Right lobe of liver (tissue), 4 donors: ENCODE results near the gene NCEH1.

Experiments used
- CTCF ChIP-seq, 4 donors: fragments of 200-600 bp in 3 of 4; fragments of 450-650 bp in 1 of 4; IDR thresholded peaks; one replicate each; pipeline versions ENCODE4 v1.5.1 to v1.8.0; 2016 to 2022; ENCODE audit warnings: antibody characterized with exemption in 4 of 4, mild to moderate bottlenecking in 2 of 4
- POLR2A ChIP-seq: fragments of 450-650 bp; IDR thresholded peaks from one replicate; pipeline ENCODE4 v1.6.1; 2017; ENCODE audit warnings: antibody characterized with exemption, mild to moderate bottlenecking
- donor health status: DM: no; HTN: no; CAD: no.
- donor health status: DM: no; HTN: no; CAD: no.
- donor health status: DM: no; HTN: yes; CAD: no.

DNA sequence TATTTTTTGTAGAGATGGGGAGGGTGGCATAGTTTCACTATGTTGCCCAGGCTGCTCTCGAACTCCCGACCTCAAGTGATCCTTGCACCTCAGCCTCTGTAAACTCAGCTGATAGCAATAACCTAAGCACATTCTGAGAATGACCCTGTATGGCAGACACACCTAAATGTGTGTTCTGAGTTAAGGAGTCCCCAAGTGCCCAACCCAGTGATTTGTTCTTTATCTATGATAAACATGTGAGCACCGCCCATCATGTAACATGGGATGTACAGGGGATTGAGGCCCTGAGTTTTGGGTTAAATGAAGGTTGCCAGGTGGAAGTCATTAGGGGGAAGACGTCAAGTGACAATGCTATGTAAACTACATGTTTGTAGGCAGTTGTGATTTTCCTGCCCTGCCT lies 5.7 kb downstream of the NCEH1 start:
- TF ChIP-seq CTCF (IDR thresholded peaks at IDR 0.05), result no peak
- no peak for TF ChIP-seq POLR2A
